ENCODE measurements around the gene EFCAB6. TPM values are rescaled to one million over a fixed set of nuclear protein-coding genes. Genes with fewer than 3 reads are reported as not detected.

EFCAB6 gene
- total and polyA plus RNA-seq, 7 donors, result 0.07 to 0.84 (median 0.50) TPM

- DNase-seq (peak; percentile 86 to 92), ATAC-seq (peak; percentile 78 to 89 (median 86))
- Histone ChIP-seq H3K27ac (peak overlapping the region; percentile 18), H3K9me3 (no peaks in the 10 kb centered on the region), H3K27me3 (ENCODE audit: insufficient read depth in 3 of 3, low read length in 2 of 3) (peaks cover 0 to 20% (median 6%) of the 10 kb centered on the region in 3 donors), H3K4me3 (no peak overlapping the region), H3K4me1 (peaks cover 17% of the 10 kb centered on the region), H3K36me3 (ENCODE audit: insufficient read depth in 1 of 2, low read depth in 1 of 2) (no peaks in the 10 kb centered on the region)
- WGBS, 3 donors, result 15 to 24% (median 23%) methylated on average over 19 to 20 of the region's 20 CpGs
- intact Hi-C loops (cut with DNase I), result loop anchor here in 1 of 2 donors (10.0 kb wide), 1 partner anchor 126 kb away; the partner anchor contains the start of gene SAMM50
- TF ChIP-seq CTCF (IDR thresholded peaks at IDR 0.05), result peak; percentile 37
Observed at GRCh38 chr22:43828998-43829782, 17.1 kb upstream of the EFCAB6 start.

- Histone ChIP-seq H3K9me3 (no peaks in the 10 kb centered on the region), H3K4me3 (no peak overlapping the region), H3K36me3 (ENCODE audit: insufficient read depth in 1 of 2, low read depth in 1 of 2) (no peaks in the 10 kb centered on the region), H3K4me1 (peaks cover 17% of the 10 kb centered on the region), H3K27ac (no peak overlapping the region), H3K27me3 (ENCODE audit: insufficient read depth in 3 of 3, low read length in 2 of 3) (peaks cover 0 to 21% (median 4%) of the 10 kb centered on the region in 3 donors)
- TF ChIP-seq CTCF (IDR thresholded peaks at IDR 0.05), result no peak
- DNase-seq (no peak), ATAC-seq (peak in 2 of 4 donors; percentile 20)
- intact Hi-C loops (cut with DNase I), result loop anchor here in 1 of 2 donors (10.0 kb wide), 1 partner anchor 126 kb away; the partner anchor contains the start of gene SAMM50
- 37 to 45% (median 44%) methylated on average over 6 of the region's 6 CpGs for WGBS, 3 donors
Observed at GRCh38 chr22:43828725-43828997, 16.6 kb upstream of the EFCAB6 start.

- Histone ChIP-seq H3K4me1 (peaks cover 17% of the 10 kb centered on the region), H3K27me3 (ENCODE audit: insufficient read depth in 3 of 3, low read length in 2 of 3) (peaks cover 0 to 24% (median 8%) of the 10 kb centered on the region in 3 donors), H3K36me3 (ENCODE audit: insufficient read depth in 1 of 2, low read depth in 1 of 2) (no peaks in the 10 kb centered on the region), H3K4me3 (no peak overlapping the region), H3K9me3 (no peaks in the 10 kb centered on the region), H3K27ac (no peak overlapping the region)
- TF ChIP-seq CTCF (IDR thresholded peaks at IDR 0.05), result no peak
- peak in 1 of 2 donors; percentile 19 for DNase-seq
- ATAC-seq, result no peak
- intact Hi-C loops (cut with DNase I), result loop anchor here in 1 of 2 donors (10.0 kb wide), 1 partner anchor 127 kb away; the partner anchor contains the start of gene SAMM50
- 79 to 86% (median 81%) methylated on average over 16 of the region's 16 CpGs for WGBS, 3 donors
Observed at GRCh38 chr22:43827926-43828724, 16.0 kb upstream of the EFCAB6 start.

GRCh38 chr22:43827003-43827735 lies 15.1 kb upstream of the EFCAB6 start:
- no peak overlapping the region for H3K27ac ChIP-seq
- peaks cover 0 to 27% (median 13%) of the 10 kb centered on the region in 3 donors for H3K27me3 ChIP-seq (ENCODE audit: insufficient read depth in 3 of 3, low read length in 2 of 3)
- H3K9me3 ChIP-seq, result no peaks in the 10 kb centered on the region
- DNase-seq (peak in 1 of 2 donors; percentile 3), ATAC-seq (no peak)
- peaks cover 17% of the 10 kb centered on the region for H3K4me1 ChIP-seq
- H3K36me3 ChIP-seq (ENCODE audit: insufficient read depth in 1 of 2, low read depth in 1 of 2), result no peaks in the 10 kb centered on the region
- H3K4me3 ChIP-seq, result no peak overlapping the region
- TF ChIP-seq CTCF (IDR thresholded peaks at IDR 0.05), result no peak
- intact Hi-C loops (cut with DNase I), result loop anchor here in 1 of 2 donors (10.0 kb wide), 1 partner anchor 128 kb away; the partner anchor contains the start of gene SAMM50
- WGBS, 3 donors, result 44 to 48% (median 48%) methylated on average over 13 of the region's 13 CpGs

Data from psoas muscle (tissue), 8 donors.